A204.1 (cell line): ENCODE data around the gene MRPL51.
"Not testable (repeated sequence)": the region's sequence is repeated elsewhere in the genome, so short reads cannot be mapped to it uniquely, and the experiment has no call there.

ENCODE experiments used
- FAIRE-seq: peaks from 2 replicates; lab custom pipeline; 2012; peaks lifted over from hg19 to GRCh38; lab: Jason Lieb, UNC

MRPL51 gene

DNA sequence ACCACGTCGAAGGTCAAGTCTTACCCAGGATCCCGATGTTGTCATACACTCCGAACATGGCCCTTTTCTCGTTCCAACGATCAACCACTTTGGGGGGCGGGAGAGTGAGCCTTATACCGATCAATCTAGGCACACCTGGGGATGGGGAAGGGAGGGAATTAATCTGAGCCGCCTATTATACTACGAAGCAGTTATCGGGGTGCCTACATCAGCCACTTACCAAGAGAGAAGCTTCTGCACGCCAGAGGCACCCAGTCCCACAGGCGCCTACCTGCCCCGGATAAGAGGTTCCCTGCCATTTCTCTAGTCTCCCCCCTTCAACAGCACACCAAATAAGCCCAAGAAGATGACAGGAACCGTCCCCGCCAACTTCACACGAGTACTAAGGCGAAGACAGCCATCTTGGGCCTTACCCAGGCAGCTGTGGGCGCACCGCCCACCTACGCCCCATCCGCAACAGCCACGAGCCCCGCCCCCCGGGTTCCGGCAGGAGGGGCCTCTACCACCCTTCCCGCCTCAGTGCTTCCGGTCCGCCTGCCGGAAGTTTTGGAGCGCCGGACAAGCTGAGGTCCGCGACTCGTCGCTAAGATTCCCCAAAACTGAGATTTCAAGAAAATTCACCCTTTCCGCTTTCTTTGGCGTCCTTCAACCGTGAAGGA, at the start of gene MRPL51:
TSS of gene MRPL51 (minus strand) at position 425 of the 659 bp plus-strand sequence. CDS start at position 299, 126 bp downstream.
- peak; percentile 80 for FAIRE-seq

DNA sequence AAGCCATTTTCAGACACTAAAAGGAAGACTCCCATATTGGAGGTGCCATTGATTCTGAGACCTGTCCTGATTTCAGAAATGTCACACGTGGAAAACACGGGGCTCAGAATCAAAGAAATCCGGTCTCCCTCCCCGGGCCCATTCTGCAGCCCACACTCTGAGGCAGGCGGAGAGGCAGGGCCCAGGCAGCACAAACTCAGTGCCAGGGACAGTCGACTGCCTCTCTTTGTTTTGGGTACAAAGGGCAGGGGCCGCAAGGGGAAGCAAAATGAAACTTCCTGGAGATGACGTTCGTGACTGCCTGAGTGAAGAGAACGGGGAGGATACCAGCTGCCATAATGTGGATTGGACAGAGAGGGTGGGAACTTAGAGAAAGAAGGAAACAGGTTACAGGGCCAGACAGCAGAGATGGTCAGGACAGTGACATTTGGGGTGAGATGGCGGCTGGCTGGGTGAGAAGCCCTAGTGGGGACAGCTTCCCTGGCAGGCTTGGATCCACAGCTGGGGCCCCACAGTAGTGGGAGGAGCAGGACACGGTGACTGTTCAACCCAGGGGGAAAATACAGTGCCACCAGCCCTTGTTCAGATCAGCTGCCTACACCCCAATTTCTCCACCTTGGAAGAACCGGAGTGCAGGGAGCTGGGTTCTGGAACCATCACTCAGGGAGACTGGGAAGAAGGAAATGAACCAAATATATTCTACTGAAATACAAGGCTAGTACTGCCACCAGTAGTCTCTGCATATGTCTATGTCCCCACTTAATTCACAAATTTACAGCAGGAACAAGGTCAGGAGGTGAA, 49.3 kb upstream of the MRPL51 start:
- no peak for FAIRE-seq

DNA sequence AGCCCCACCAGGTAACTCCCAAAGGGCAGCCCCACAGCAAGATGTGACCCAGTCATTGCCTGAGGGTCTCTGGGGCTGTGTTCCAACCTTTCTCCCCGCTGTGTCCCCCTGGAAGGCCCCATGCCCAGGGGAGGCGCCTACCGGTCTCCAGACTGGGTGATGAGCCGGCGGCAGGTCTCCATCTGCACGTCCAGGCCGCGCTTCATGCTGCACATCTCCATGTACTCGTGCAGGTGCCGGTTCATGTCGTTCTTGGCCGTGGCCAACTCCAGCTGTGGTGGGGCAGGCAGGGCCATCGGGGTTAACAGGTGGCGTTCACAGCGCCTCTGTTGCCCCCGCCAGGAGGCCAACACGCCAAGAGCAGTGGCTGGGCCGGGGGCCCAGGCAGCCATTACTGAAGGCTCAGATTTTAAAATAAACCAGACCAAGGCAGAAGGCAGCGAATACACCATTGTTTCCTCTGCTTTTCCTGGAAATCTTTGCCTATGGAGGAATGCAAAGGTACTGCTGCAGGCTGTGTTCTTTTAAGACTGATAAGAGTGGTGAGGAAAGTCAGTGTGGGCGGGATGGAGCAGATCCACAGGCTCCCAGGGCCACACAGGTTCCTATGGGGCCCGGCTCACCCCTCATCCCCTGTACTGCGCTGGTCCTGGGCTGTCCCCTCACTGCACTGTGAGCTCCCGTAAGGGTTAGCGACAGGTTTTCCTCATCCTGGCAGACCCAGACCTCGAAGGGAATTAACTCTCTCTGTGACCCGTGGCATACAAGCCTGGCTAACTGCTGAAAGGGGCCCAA, 48.5 kb upstream of the MRPL51 start:
- FAIRE-seq = no peak

DNA sequence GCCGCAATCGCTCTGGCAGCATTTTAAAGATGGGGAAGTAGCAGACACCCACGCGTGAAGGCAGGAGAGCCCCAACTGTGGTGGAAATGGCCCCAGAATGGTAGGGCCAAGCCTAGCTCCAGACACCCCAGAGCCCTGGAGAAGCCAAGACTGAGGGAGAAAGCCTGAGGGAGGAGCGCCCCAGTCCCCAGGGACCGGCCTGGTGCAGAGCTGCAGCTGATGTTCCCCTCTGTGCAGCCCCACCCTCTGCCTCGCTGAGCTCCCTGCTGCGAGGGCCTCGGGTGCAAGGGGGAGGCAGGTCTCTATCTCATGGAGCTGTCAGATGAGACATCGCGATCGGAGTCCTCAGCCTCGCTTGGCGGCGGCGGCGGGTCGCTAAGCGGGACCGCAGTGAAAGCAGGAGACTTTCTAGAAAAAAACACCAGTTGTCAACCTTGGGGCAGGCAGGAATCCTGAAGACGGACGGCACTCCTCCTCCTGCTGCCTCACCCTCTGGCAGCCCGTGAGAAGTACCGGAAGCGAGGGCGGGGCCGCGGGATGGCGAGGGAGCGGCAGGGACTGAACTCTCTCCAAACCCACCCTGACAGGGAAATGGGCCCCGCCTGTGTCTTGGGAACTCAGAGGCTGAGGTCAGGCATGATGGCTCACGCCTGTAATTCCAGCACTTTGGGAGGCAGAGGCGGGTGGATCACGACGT, 47.3 kb upstream of the MRPL51 start:
- FAIRE-seq = no peak

DNA sequence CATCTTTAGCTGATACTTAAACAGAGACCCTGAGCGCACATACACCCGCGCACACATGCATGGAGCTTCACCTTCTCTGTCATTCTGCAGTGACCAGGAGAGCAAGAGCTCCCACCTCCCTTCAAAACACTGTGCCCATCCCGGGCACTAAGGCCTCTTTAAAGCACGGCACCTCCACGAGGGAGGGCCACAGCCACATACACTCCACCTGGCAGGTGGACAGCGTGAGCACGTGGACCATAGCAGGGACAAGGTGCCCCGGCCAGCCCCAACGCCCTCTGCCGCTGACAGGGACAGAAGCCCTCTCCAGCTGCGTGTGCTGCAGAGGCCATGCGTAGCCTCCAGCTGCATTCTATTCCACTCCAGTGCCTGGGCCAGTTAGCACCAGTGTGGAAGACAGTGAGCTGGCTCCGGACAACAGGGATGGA, 46.7 kb upstream of the MRPL51 start:
- FAIRE-seq = no peak

DNA sequence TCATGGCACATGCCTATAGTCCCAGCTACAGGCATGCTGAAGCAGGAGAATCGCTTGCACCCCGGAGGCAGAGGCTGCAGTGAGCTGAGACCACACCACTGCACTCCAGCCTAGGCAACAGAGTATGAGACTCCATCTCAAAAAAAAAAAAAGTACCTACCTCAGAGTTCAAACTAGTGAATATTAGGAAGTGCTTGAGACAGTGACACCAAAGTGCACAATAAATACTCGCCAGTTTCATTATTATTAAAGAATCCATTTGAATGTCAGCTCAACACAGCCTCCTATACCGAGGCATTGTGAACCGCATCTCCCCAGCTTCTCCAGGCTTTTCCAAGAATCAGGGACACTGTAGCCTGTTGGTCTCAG, 46.2 kb upstream of the MRPL51 start:
- FAIRE-seq = no peak

DNA sequence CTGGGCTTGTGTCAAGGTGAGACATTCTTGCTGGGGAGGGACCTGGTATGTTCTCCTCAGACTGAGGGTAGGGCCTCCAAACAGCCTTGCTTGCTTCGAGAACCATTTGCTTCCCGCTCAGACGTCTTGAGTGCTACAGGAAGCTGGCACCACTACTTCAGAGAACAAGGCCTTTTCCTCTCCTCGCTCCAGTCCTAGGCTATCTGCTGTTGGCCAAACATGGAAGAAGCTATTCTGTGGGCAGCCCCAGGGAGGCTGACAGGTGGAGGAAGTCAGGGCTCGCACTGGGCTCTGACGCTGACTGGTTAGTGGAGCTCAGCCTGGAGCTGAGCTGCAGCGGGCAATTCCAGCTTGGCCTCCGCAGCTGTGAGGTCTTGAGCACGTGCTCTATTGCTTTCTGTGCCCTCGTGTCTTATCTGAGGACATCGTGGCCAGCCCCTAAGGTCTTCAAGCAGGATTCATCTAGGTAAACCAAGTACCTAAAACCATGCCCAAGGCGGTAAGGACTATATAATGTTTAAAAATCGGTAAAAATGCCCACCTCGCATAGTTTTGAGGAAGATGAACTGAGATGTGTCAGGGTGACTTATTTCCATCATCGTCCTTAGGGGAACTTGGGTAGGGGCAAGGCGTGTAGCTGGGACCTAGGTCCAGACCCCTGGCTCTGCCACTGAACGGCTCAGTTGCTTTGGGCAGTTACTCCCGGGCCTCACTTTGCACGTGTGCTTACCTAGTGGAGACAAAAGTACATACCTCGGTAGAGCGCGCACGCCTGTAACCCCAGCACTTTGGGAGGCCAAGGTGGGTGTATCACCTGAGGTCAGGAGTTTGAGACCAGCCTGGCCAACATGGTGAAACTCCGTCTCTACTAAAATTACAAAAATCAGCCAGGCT, 45.6 kb upstream of the MRPL51 start:
- no peak for FAIRE-seq

DNA sequence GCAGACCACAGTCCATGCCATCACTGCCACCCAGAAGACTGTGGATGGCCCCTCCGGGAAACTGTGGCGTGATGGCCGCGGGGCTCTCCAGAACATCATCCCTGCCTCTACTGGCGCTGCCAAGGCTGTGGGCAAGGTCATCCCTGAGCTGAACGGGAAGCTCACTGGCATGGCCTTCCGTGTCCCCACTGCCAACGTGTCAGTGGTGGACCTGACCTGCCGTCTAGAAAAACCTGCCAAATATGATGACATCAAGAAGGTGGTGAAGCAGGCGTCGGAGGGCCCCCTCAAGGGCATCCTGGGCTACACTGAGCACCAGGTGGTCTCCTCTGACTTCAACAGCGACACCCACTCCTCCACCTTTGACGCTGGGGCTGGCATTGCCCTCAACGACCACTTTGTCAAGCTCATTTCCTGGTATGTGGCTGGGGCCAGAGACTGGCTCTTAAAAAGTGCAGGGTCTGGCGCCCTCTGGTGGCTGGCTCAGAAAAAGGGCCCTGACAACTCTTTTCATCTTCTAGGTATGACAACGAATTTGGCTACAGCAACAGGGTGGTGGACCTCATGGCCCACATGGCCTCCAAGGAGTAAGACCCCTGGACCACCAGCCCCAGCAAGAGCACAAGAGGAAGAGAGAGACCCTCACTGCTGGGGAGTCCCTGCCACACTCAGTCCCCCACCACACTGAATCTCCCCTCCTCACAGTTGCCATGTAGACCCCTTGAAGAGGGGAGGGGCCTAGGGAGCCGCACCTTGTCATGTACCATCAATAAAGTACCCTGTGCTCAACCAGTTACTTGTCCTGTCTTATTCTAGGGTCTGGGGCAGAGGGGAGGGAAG, 44.7 kb upstream of the MRPL51 start:
- not testable (repeated sequence) for FAIRE-seq

DNA sequence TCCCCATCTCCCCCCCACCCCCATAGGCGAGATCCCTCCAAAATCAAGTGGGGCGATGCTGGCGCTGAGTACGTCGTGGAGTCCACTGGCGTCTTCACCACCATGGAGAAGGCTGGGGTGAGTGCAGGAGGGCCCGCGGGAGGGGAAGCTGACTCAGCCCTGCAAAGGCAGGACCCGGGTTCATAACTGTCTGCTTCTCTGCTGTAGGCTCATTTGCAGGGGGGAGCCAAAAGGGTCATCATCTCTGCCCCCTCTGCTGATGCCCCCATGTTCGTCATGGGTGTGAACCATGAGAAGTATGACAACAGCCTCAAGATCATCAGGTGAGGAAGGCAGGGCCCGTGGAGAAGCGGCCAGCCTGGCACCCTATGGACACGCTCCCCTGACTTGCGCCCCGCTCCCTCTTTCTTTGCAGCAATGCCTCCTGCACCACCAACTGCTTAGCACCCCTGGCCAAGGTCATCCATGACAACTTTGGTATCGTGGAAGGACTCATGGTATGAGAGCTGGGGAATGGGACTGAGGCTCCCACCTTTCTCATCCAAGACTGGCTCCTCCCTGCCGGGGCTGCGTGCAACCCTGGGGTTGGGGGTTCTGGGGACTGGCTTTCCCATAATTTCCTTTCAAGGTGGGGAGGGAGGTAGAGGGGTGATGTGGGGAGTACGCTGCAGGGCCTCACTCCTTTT, 44.0 kb upstream of the MRPL51 start:
- FAIRE-seq = no peak

DNA sequence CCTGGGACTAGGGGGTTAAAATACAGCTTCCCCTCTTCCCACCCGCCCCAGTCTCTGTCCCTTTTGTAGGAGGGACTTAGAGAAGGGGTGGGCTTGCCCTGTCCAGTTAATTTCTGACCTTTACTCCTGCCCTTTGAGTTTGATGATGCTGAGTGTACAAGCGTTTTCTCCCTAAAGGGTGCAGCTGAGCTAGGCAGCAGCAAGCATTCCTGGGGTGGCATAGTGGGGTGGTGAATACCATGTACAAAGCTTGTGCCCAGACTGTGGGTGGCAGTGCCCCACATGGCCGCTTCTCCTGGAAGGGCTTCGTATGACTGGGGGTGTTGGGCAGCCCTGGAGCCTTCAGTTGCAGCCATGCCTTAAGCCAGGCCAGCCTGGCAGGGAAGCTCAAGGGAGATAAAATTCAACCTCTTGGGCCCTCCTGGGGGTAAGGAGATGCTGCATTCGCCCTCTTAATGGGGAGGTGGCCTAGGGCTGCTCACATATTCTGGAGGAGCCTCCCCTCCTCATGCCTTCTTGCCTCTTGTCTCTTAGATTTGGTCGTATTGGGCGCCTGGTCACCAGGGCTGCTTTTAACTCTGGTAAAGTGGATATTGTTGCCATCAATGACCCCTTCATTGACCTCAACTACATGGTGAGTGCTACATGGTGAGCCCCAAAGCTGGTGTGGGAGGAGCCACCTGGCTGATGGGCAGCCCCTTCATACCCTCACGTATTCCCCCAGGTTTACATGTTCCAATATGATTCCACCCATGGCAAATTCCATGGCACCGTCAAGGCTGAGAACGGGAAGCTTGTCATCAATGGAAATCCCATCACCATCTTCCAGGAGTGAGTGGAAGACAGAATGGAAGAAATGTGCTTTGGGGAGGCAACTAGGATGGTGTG, 43.1 kb upstream of the MRPL51 start:
- no peak for FAIRE-seq

DNA sequence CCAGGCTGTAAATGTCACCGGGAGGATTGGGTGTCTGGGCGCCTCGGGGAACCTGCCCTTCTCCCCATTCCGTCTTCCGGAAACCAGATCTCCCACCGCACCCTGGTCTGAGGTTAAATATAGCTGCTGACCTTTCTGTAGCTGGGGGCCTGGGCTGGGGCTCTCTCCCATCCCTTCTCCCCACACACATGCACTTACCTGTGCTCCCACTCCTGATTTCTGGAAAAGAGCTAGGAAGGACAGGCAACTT, 42.6 kb upstream of the MRPL51 start:
- no peak for FAIRE-seq

DNA sequence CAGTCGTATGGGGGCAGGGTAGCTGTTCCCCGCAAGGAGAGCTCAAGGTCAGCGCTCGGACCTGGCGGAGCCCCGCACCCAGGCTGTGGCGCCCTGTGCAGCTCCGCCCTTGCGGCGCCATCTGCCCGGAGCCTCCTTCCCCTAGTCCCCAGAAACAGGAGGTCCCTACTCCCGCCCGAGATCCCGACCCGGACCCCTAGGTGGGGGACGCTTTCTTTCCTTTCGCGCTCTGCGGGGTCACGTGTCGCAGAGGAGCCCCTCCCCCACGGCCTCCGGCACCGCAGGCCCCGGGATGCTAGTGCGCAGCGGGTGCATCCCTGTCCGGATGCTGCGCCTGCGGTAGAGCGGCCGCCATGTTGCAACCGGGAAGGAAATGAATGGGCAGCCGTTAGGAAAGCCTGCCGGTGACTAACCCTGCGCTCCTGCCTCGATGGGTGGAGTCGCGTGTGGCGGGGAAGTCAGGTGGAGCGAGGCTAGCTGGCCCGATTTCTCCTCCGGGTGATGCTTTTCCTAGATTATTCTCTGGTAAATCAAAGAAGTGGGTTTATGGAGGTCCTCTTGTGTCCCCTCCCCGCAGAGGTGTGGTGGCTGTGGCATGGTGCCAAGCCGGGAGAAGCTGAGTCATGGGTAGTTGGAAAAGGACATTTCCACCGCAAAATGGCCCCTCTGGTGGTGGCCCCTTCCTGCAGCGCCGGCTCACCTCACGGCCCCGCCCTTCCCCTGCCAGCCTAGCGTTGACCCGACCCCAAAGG, 42.1 kb upstream of the MRPL51 start:
- FAIRE-seq = no peak

DNA sequence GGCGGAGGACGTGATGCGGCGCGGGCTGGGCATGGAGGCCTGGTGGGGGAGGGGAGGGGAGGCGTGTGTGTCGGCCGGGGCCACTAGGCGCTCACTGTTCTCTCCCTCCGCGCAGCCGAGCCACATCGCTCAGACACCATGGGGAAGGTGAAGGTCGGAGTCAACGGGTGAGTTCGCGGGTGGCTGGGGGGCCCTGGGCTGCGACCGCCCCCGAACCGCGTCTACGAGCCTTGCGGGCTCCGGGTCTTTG, 41.6 kb upstream of the MRPL51 start:
- FAIRE-seq = no peak

DNA sequence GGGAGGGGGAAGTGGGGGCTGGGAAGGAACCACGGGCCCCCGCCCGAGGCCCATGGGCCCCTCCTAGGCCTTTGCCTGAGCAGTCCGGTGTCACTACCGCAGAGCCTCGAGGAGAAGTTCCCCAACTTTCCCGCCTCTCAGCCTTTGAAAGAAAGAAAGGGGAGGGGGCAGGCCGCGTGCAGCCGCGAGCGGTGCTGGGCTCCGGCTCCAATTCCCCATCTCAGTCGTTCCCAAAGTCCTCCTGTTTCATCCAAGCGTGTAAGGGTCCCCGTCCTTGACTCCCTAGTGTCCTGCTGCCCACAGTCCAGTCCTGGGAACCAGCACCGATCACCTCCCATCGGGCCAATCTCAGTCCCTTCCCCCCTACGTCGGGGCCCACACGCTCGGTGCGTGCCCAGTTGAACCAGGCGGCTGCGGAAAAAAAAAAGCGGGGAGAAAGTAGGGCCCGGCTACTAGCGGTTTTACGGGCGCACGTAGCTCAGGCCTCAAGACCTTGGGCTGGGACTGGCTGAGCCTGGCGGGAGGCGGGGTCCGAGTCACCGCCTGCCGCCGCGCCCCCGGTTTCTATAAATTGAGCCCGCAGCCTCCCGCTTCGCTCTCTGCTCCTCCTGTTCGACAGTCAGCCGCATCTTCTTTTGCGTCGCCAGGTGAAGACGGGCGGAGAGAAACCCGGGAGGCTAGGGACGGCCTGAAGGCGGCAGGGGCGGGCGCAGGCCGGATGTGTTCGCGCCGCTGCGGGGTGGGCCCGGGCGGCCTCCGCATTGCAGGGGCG, 41.0 kb upstream of the MRPL51 start, which contains the start of gene GAPDH:
TSS of gene GAPDH (plus strand) at position 595 of the 772 bp plus-strand sequence. CDS start 316 bp downstream, outside the sequence.
- peak; percentile 16 for FAIRE-seq

DNA sequence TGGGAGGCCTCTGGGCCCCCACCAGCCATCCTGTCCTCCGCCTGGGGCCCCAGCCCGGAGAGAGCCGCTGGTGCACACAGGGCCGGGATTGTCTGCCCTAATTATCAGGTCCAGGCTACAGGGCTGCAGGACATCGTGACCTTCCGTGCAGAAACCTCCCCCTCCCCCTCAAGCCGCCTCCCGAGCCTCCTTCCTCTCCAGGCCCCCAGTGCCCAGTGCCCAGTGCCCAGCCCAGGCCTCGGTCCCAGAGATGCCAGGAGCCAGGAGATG, 40.5 kb upstream of the MRPL51 start:
- FAIRE-seq = no peak

DNA sequence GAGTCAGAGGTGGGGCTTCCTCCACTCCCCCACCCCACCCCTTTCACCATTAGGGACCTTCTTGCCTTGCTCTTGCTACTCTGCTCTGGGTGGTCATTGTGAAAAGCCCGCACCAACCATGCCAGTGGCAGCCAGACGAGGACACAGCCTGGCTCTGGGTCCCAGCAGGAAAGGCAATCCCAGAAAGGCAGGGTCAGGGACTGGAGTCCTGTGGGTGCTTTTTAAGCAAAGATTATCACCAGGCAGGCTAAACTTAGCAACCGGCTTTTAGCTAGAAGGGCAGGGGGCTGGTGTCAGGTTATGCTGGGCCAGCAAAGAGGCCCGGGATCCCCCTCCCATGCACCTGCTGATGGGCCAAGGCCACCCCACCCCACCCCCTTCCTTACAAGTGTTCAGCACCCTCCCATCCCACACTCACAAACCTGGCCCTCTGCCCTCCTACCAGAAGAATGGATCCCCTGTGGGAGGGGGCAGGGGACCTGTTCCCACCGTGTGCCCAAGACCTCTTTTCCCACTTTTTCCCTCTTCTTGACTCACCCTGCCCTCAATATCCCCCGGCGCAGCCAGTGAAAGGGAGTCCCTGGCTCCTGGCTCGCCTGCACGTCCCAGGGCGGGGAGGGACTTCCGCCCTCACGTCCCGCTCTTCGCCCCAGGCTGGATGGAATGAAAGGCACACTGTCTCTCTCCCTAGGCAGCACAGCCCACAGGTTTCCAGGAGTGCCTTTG, 40.0 kb upstream of the MRPL51 start:
- peak; percentile 9 for FAIRE-seq
